Esophagus muscularis mucosa (tissue), 3 donors: Measurements from ENCODE around the gene CEP19.

Experiments
- CTCF ChIP-seq, 3 experiments: fragments of 200-600 bp in 2 of 3; fragments of 450-650 bp in 1 of 3; sonication (generic) in 2 of 3; IDR thresholded peaks; one replicate each; pipeline ENCODE4 v1.5.1; 2017 to 2019; ENCODE audit warnings: antibody characterized with exemption in 3 of 3, mild to moderate bottlenecking in 2 of 3, moderate library complexity in 1 of 3
- POLR2A ChIP-seq: fragments of 450-650 bp; IDR thresholded peaks from one replicate; pipeline ENCODE4 v1.6.1; 2017; ENCODE audit warnings: antibody characterized with exemption, moderate library complexity, mild to moderate bottlenecking, low read depth

DNA sequence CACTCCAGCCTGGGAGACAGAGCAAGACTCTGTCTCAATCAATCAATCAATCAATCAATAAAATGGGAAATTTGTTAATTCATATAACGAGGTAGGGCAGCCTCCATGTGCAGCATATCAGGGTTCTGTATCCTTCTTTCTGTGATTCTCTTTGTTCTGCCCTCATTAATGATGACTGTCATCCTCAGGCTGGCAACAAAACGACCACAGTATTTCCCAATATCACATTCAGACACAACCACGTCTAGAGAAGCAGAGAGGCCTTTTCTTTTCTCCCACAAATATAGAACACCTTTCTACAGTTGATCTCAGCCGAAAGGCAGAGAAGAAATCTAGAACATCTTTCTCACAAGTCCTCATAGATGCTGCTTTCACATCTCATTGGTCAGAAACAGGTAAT, 11.2 kb downstream of the CEP19 start:
- TF ChIP-seq CTCF (IDR thresholded peaks at IDR 0.05) (no peak), POLR2A (no peak)
